Measurements from ENCODE around the gene PTPN3.

Gene PTPN3

DNA sequence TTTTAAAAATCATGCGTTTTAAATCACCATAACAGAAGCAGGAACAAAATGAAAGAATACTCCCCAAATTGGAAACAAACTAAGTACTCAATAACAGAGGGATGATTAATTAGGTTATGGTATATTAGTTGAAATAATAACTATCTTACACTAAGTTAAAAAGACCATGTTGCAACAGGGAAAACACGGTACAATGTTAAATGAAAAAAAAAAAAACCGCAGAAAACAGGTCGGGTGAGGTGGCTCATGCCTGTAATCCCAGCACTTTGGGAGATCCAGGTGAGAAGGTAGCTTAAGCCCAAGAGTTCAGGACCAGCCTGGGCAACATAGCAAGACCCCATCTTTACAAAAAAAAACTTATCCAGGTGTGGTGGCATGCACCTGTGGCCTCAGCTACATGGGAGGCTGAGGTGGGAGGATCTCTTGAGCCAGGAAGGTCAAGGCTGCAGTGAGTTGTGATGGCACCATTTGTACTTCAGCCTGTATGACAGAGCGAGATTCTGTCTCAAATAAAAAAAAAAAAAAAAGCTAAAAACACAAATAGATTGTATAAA lies 2.4 kb upstream of the PTPN3 start:
- no peak for DNase-seq

DNA sequence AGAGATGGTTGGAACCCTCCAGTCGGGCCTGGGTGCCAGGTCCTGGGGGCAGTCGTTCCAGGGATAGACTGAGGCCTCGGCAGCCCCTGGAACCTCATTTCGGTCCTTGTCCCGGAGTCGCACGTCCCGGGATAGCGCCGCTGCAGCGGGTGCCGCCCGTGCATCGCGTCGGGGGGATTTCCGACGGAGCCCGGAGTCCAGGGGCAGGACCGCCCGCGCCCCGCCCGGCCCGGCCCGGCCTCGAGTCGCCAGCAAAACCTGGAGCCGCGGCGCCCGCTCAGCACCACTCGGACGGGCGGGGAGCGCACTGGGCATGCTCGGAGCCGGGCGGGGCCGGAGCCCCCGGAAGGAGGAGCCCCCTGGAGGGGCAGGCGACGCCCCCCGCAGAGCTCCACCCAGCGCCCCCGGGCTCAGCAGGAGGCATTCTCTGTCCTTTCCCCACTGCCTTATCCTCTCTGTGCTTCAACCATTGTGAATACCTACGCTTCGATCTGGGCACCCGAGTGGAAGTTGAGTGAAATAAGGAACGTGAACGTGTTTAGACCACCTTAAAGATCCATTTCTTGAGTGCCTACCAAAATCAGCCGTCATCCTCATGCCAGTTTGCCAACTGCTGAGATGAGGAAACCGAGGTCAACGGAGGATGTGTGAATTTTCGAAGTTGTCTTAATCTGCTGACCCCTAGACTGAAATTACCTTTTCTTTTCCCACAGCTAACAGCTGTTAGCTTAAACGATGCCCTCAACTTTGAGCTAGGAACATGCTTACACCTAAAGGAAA lies 1.7 kb upstream of the PTPN3 start:
- DNase-seq: no peak

DNA sequence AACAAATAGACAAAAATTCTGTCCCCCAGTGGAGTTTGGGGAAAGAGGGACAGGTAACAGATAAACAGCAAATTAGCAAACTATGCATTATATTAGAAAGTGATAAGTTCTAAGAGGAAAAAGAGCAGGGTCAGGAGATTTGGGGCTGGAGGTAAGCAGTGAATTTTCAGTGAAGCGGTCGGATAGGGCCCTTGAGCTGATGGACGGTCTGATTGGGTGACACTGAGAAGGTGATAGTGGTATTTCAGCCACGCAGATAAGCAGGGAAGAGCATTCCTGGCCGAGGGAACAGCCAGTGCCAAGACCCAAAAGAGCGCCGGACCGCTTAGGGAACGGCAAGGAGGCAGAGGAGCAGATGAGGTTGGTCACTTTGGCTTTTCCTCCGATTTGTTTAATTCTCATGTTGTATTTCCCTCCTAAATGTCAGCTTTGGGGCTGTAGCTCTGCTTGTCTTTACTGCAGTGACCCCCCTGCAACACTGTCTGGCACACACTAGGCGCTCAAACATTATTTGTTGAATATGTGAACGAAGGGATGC lies 1.1 kb upstream of the PTPN3 start:
- no peak for DNase-seq

DNA sequence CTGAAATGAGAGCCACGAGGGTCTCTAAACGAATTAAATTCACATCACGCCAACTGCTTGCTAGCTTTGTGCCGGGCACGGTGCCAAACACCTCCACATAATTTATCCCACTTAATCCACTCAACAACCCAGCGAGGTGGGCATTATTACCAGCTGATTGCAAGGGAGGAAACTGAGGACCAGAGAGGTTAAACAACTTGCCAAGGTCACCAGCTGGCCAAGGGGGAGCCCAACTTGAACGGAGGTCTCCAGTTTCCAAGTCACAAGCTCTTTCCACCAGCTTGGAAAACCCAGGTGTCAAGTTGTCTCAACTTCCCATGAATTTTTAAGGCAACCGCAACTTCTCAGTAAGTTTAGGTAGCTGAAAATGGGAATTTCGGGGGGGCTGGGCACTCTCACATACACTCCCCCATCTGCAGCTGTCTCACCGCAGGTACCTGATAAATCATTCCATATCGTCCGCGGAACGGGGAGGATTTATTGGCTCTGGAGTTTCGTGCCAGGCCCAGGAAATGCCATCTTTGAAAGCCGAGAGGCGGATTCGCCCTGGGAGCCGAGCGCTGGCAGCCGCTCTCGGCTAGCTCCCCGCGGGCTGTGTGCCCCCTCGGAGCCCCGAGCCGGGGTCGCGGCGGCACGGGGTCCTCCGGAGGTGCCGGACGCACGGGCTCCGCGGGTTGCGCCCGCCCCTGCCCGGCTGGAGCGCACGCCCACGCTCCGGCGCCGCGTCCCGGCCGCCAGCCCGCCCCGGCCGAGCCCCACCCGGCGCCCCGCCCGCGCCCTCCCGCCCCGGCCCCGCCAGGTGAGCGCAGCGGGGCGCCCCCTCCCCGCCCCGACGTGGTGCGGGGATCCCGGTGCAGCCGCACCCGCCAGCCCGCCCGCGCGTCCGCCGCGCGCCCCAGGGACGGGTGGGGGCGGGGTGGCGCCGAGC lies 617 bp downstream of the PTPN3 start:
- no peak for DNase-seq

DNA sequence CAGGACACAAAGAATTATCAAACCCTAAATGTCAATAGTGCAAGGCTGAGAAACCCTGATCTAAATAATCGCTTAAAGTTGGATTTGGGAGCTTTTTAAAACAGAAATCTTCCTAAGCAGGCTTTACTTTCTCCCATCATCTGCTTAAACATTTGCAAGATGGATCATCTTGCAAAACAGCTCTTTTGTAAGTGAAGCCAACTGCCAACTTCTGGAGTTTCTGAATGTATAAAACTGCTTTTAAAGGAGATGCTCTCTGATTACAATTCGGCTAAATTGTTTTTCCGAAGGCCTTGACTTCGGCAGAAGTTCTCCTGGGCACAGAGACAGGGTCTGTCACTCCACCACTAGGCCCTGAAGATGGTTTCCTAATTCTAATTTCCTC lies 1.3 kb downstream of the PTPN3 start:
- no peak for DNase-seq

DNA sequence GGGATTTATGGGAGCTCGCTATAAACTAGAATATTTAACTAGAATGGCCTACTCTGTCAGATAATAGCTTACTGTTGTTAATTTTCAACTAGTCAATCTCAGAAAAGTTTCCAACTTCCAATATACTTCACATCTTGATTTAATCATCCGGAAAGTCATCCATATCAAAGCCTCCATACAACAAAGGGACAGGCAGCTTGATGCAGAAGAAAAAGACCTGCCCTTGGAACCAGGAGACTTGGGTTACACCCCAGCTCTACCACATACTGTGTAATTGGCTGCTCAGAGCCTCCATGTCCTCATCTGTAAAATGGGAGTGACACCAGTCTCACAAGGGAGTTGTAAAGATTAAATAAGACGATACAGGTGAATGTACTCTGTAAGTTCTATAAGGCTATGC lies 1.9 kb downstream of the PTPN3 start:
- no peak for DNase-seq

DNA sequence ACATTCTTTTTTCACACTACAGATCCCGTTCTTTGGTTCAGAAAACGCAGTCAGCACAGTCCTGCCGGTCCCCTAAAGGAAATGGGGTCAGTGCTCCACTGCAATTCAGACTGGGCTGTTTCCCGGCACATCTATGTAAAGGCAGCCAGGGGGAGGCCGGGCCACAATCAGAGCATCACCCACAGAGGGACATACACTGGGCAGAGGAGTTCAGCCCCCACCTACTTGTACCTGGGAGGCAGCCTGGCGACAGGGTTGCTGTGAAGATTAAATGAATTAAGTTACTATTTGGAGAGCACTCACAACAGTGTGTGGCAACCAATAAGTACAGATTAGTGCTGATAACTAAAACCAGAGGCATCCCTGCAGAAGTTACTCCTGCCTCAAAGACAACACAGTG lies 4.5 kb downstream of the PTPN3 start:
- no peak for DNase-seq

DNA sequence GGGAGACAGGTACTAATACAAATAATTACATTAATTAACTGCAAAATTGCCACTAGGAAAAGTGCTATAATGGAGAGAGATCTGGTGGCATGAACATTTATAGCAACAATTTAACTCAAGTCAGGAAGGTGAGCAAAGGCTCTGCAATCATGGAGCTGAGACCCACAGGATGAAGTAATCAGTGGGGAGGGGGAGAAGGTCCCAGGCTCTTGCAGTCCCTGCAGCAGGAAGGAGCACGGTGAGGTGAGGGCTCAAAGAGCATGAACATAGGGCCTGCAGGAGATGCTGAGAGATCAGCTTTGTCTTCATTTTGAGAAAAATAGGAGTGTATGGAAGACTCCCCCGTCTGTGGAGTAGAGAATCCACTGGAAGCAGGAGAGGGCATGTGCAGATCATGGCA lies 6.5 kb downstream of the PTPN3 start:
- DNase-seq: no peak

DNA sequence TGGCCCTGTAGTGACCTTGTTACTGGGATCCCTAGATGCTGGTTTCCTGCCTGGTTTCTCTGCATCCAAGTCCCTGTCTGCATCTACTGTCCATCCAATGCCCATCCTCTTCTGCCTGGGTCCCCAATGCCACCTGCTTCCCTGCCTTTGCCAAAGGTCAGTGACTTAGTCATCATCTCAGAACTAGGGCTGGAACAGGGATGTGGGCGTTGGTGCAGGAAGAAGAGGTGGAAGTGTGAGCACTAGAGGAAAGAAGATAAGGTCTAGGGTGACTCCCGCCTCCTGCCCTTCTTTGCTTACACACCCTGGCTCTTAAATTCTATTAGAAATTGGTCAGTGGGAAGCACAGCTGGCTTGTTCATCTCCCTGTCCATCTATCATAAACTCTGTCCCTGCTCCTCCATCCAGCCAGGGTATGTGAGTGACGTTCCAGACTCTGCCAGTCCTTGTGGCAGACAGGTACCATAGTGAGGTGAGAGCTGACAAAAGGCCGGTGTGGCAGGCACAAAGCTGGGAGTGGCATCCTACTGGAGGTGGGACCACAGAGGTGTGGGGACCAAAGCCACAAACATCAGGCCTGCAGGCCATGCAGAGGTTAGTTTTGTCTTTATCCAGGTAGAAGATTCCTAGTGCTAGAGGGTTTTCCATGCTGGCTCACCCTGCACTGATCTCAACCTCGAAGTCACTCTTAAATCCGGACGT lies 9.2 kb downstream of the PTPN3 start:
- no peak for DNase-seq

DNA sequence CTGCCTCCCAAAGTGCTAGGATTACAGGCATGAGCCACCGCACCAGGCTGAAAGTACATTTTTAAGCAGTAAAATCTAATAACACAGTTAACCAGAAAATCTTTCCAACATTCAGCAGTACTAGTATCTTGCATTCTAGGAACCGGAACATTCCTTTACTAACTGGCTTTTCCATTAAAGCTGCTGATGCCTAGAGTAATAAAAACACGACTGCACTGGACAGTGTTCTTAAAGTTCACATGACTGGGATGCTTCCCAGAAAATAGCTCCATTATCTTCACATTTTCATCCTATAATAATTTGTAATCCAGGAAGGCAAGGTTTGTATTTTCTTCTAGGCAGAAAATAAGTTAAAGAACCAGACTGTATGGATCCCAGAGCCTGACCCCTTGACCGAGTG lies 9.8 kb downstream of the PTPN3 start:
- DNase-seq: no peak

DNA sequence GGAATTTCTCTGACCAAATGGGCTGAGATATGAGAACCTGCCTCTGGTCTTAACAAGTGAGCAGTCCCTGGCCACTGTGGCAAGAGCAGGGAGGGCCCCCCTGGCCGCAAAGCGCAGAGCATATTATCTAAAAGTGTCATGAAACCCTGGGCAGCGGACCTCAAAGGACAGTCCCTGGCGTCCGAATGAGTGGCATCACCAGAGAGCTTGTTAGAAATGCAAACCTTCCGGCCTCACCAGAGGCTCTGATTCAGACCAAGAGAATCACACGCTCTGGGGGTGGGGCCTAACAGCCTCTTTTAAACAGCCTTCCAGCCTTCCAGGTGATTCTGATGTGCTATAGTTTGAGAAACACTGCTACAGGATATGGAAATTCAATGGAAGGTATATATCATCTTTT lies 10.9 kb downstream of the PTPN3 start:
- DNase-seq: no peak

DNA sequence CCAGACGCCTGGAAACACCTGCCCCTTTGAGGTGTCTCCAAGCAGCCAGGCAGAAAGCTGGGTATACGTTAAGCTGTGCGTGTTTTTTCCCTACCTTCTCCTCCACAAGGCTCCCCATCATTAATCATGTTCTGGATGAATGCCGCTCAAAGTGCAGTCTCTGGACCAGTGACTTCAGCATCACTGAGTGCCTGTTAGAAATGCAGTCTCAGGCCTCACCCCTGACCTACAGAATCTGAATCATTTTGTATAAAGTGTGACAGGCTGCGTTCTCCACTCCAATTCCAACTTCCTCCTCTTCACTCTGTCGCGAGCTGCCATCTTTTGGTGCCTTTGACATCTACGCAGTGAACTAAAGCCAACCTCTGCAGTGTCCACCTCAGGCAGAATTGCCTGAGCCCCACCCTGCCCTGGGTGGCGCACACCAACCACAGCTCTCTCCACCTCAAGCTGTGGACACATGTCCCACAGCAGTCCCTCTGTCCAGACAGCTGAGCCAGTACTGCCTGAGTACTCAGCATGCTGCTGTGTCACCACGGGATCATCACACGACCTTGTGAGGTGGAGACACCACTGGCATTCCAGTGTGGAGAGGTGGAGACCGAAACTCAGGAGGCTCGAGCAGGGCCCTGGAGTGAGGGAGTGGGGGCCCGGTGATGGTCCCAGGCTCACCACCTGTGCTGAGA lies 14.2 kb downstream of the PTPN3 start:
- DNase-seq: no peak

DNA sequence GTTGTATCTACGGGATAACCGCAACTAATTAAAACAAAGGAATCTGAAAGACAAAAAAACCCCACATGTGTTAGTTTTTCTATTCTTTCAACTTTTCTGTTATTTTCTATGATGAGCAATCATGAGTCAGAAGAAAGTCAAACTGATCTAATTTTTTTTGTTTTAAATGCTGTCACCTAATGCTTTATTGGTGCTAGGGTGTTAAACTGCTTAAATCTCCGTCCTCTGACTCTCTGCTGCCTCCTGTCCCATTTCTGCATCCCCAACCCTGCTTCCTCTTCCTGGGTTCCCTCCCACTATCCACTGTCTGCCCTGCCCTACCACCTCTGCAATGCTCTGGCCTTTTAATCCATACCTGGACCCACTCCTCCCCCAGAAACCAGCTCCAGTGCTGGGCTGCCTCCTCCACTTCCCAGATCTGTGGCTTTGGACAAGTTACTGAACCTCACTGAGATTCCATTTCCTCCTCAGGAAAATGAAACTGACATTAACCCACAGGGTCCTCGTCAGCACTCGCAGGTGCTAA lies 15.7 kb downstream of the PTPN3 start:
- DNase-seq: no peak

DNA sequence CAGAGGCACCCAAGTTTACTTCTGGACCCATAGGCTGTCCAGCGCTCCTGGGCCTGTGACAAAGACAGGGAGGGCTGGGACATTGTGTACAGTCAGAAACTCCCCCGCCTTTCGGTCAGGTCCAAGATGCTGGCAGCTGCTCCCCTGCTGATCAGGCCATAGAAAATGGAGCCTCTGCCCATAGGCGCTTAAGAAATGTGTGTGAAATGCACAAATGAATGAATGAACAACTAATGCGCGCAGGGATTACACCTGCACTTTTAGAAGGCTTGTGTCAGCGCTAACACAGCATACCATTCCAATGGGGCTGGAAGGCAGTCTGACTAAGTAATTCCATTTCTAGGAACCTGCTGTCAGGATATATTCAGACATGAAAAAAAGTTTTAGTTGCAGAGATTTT lies 16.3 kb downstream of the PTPN3 start:
- DNase-seq: no peak

DNA sequence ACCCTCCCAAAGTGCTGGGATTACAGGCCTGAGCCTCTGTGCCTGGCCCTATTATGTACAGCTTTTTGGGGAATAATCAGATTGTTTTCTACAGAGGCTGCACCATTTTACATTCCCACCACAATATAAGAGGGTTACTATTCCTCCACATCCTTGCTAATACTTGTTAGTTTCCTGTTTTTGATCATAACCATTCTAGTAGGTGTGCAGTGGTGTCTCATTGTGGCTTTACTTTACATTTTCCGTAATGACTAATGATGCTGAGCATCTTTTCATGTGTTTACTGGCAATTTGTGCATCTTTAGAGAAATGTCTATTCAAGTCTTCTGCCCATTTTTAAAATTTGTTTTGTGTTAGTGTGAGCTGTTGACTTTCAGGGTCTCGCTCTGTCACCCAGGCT lies 18.3 kb downstream of the PTPN3 start:
- DNase-seq: no peak

DNA sequence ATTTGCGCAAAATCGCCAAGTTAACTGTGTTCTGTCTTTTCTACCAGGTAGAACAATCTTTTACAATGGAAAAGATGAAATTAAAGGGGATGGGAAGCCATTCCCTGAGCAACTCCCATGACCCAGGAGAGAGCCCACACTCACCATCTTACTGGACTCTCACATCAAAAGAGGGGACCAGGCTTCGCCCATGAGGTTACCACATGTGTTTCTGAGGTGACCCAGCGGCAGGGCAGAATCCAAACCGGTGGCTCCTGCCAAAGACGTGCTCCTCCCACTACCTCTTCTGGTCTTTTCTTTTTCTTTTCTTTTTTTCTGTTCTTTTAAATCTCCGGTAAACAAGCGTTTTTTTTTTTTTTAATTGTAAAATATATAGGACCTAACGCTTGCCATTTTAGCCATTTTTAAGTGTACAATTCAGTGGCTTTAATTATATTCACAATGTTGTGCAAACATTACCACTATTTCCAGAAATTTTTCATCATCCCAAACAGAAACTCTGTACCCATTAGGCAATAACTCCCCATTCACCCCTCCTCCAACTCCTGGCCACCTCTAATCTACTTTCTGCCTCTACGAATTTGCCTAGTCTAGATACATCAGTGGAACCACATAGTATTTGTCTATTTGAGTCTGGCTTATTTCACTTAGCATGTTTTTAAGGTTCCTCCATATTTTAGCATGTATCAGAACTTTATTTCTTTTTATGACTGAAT lies 19.3 kb downstream of the PTPN3 start:
- no peak for DNase-seq

DNA sequence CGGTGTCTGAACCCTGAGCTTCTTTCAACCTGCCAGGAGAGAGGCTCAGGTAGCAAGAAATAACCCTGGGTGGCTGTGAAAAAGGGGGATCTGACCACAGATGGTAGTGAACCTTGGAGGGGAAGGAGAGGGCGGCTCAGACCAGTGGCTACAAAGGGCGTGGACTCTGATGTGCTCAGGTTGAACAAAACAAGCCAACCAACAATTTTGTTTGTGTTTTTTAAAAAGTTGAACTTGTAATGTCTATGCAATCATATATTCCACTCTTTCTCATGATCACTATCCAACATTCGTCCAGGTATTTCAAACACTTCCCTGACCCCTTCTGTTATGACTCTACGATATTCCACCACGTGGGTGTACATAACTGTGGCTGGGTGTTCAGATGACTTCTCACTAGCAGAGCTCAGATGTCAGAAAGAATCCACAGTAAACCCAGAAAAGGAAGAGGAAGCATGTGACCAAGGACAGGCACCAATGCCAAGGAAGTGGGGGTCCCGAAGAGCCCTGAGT lies 20.0 kb downstream of the PTPN3 start:
- no peak for DNase-seq

DNA sequence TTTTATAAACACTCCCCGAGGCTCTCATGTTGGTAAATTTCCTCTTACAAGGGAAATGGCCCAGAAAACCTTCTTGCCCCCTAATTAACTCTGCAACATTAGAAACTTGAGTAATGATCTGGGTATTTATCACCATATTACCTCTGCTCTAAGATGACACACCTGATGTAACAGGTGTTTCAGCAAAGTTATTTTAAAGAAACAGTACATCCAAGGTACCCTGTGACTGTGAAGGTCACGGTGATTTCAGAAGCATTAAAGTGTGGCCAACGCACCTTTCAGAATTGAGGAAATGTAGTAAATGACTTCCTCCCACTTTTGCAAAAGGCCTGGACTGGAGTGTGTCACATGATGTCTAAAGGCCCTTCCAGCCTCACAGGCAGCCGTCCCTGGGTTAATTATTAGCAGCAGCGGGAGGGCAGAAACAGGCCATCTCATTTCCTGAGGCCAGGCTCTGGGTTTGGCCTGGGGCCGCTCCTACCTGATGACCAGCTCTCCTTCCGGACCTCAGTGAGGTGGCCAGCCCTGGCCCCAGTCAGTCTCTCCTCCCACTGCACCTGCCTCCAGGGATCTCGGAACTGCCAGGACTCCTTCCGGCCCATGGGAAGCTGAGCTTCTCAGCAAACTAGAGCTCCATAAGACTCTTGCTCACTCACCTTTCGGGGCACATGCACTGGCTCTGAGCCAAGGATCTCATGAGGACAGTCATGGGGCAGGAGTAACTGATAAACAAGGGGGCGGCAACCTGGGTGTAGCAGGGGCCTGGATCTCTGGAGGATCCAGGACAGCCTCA lies 20.7 kb downstream of the PTPN3 start:
- no peak for DNase-seq

DNA sequence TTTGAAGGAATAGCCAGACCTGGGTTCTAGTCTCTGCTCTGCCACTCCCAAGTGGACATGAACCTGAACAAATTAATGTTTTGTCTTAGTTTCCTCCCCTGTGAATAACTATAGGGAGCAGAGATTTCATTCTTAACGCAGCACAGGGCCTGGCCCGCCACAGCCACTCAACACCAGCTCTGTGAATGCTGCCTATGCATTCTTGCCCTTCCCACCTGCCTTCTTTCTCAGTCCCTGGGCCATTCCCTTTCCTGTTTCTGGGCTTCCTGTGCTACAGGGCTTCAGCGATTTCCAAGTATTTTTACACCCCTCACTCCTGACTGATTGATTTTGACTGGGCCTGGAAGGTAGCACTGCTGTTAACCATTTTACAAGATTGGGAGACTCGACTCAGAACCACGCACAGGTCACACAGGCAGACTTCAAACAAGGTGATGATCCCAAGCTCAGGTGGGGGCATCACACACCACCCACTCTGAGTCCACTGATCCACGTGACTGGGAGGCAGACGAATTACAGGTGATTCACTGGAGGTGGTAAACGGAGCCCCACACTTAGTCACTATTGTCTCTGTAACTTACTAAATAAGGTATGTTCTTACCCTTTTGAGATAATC lies 21.4 kb downstream of the PTPN3 start:
- DNase-seq: no peak

DNA sequence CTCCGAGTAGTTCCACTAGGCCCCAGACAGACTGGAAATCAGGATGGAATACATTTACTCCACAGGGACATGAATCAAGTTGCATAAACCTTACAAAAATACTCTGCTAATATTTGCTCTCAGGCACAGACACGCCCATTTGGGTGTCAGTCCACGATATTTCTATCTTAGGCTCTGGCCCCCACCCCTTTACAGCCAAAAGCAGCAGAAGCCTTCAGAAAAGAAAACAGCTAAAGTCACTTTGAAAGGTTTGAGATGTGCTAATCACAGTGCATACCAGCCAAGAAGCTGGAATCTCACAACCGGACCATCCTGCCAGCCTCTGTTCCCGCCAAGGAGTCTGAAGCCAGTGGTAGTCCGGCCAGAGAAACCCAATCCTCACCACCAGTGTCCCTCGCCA lies 22.6 kb downstream of the PTPN3 start:
- DNase-seq: no peak
